Mesothelial cell of epicardium (in vitro differentiated cells): Measurements from ENCODE around the gene SLC8A3. TPM values are rescaled to one million over a fixed set of nuclear protein-coding genes. Genes with fewer than 3 reads are reported as not detected.

ENCODE experiments used
- DNase-seq, 2 experiments: peaks; one replicate each; pipeline ENCODE4 v3.0.0; 2021; ENCODE audit warnings: low spot score in 2 of 2; ENCODE audit not compliant: unreplicated experiment in 2 of 2
- H3K27ac Mint-ChIP-seq: 2 replicates; pipeline ENCODE4 v1.8.0; 2021; ENCODE audit warnings: mixed read lengths
- H3K27me3 Mint-ChIP-seq: 2 replicates; pipeline ENCODE4 v1.8.0; 2021; ENCODE audit warnings: low read depth, mixed read lengths
- H3K36me3 Mint-ChIP-seq: 2 replicates; pipeline ENCODE4 v1.8.0; 2021; ENCODE audit warnings: mixed read lengths
- H3K4me1 Mint-ChIP-seq: 2 replicates; pipeline ENCODE4 v1.8.0; 2021; ENCODE audit warnings: mixed read lengths
- H3K4me3 Mint-ChIP-seq: 2 replicates; pipeline ENCODE4 v1.8.0; 2021; ENCODE audit warnings: mild to moderate bottlenecking, moderate library complexity, mixed read lengths
- H3K9me3 Mint-ChIP-seq: 2 replicates; pipeline ENCODE4 v1.8.0; 2021; ENCODE audit warnings: mixed read lengths
- CTCF ChIP-seq: fragments of 200-600 bp; sonication (generic); IDR thresholded peaks from one replicate; pipeline ENCODE4 v1.5.0; 2021; ENCODE audit warnings: antibody characterized with exemption; ENCODE audit not compliant: unreplicated experiment
- total RNA-seq: library from RNA; stranded (reverse); gene quantifications from 3 replicates; pipeline ENCODE4 v1.2.1, GENCODE V29; 2021

Gene SLC8A3
- total RNA-seq, 1 donor from 2014 or later = 0.27 TPM

GRCh38 chr14:70002589-70003346, 186.0 kb downstream of the SLC8A3 start:
- TF ChIP-seq CTCF = no peak
- Mint-ChIP-seq H3K4me3 (no peak overlapping the region), H3K9me3 (no peaks in the 10 kb centered on the region), H3K4me1 (peaks cover 9% of the 10 kb centered on the region), H3K27ac (no peak overlapping the region), H3K27me3 (peaks cover 3% of the 10 kb centered on the region), H3K36me3 (no peaks in the 10 kb centered on the region)
- DNase-seq = no peak

- Mint-ChIP-seq H3K27me3 (peaks cover 11% of the 10 kb centered on the region), H3K36me3 (no peaks in the 10 kb centered on the region), H3K4me1 (peaks cover 6% of the 10 kb centered on the region), H3K4me3 (no peak overlapping the region), H3K9me3 (no peaks in the 10 kb centered on the region), H3K27ac (no peak overlapping the region)
- no peak for TF ChIP-seq CTCF
- no peak for DNase-seq
Measured at GRCh38 chr14:70000601-70001000, 188.2 kb downstream of the SLC8A3 start.

GRCh38 chr14:69999261-69999674, 189.5 kb downstream of the SLC8A3 start:
- Mint-ChIP-seq H3K4me1 (peaks cover 3% of the 10 kb centered on the region), H3K27me3 (peaks cover 19% of the 10 kb centered on the region), H3K36me3 (no peaks in the 10 kb centered on the region), H3K27ac (no peak overlapping the region), H3K9me3 (no peaks in the 10 kb centered on the region), H3K4me3 (no peak overlapping the region)
- DNase-seq = no peak
- no peak for TF ChIP-seq CTCF

- DNase-seq = no peak
- Mint-ChIP-seq H3K4me3 (no peak overlapping the region), H3K27ac (no peak overlapping the region), H3K4me1 (peaks cover 2% of the 10 kb centered on the region), H3K36me3 (no peaks in the 10 kb centered on the region), H3K27me3 (peaks cover 30% of the 10 kb centered on the region), H3K9me3 (no peaks in the 10 kb centered on the region)
- TF ChIP-seq CTCF = no peak
Measured at GRCh38 chr14:69997849-69998248, 190.9 kb downstream of the SLC8A3 start.

GRCh38 chr14:69996216-69996615, 192.5 kb downstream of the SLC8A3 start:
- TF ChIP-seq CTCF = no peak
- DNase-seq = no peak
- Mint-ChIP-seq H3K27me3 (peaks cover 40% of the 10 kb centered on the region), H3K9me3 (no peaks in the 10 kb centered on the region), H3K27ac (no peak overlapping the region), H3K4me3 (no peak overlapping the region), H3K36me3 (no peaks in the 10 kb centered on the region), H3K4me1 (no peaks in the 10 kb centered on the region)

Other genes starting within 250 kb of the SLC8A3 start
- gene COX16, start 170.7 kb upstream of the SLC8A3 start, total RNA-seq = 30.9 to 40.0 TPM (median 34.6 TPM) in 3 replicates
- 29.9 to 31.0 TPM (median 30.4 TPM) in 3 replicates for gene SYNJ2BP, start 228.1 kb upstream of the SLC8A3 start, total RNA-seq